Activated T-cell treated with anti-CD3 and anti-CD28 coated beads for 24 hours (primary cell): ENCODE measurements around the gene MEF2A.

Source experiments
- DNase-seq: peaks from one replicate; pipeline ENCODE4 v3.0.0-alpha.2; 2020; ENCODE audit warnings: low read depth

MEF2A gene

GRCh38 chr15:99606646-99607045 is 40.9 kb downstream of the MEF2A start:
- DNase-seq: no peak

DNA sequence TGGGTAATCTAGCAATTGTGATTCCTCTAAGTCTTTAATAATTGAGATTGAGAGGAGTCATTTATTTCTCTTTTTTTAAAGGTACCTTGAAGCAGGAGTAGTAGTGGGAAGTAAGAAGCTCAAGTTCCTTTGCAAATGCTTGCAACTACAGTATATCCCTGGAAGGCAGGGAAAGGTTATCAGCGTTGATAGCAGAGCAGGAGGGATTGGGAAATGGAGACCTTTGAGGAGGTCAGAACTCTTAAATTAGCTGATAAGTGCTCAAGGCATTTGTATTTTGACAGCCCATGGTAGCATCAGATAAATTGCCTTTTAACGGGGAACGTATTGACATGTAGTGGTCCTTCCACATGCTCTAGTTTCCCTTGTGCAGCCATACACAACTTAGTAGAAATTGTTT is 47.7 kb downstream of the MEF2A start:
- no peak for DNase-seq

GRCh38 chr15:99613887-99614647 is 48.3 kb downstream of the MEF2A start:
- no peak for DNase-seq

DNA sequence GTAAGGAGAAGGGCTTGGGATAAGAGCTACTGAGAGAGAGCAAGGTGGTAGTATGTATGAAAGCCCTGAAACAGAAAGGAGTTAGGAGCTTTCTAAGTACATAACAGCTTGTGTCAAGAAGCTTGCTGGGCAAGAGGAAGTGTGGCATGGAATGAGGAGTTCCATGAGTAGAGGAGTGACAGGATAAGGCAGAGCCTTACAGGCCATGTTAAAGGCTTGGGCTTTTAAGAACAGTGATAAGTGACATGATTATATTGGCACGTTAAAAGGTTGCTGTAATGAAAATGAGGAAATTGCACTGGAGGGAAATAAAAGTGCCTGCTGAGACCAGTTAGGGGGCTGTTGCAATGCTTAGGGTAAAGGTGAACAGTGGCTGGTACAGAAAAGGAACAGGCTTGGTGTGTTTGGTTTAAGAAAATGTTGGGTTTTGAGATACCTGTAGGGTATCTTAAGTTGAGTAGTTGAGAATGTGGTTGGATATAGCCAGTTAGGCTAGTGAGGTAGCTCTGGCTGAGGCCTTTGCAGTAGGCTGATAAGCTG is 49.0 kb downstream of the MEF2A start:
- no peak for DNase-seq

DNA sequence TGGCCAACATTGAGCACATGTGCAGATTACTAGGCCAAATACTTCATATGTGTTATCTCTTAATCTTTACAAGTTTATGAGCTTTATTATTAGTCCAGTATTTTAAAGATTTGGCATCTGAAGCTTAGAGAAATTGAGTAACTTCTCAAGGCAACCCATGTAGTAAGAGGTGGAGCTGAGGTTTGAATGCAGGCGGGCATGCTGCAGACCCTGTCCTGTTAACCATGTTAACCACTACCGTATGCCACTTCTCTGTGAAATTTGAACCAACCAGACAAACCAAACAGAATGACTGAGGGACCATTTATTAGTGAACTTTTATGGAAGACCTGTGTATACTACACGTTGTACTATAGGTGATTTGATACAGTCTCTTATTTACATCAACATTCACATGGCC is 49.7 kb downstream of the MEF2A start:
- no peak for DNase-seq

DNA sequence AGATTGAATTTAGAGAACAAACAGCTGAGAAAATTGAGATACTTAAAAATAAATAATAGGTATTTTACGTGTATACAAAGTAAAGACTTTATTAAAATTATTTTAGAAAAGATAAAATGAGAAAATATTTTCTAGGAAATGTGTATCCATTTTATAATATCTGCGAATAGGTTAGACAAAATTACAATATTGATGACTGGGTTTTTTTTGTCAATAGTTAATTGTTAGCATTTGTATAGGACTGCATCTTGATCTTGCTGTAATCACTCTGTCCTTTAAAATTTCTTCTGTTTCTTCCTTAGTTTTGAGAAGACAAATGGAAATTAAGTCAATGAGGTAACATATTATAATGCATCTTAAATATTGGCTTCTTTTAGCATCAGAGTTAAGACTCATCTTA is 50.3 kb downstream of the MEF2A start:
- no peak for DNase-seq

DNA sequence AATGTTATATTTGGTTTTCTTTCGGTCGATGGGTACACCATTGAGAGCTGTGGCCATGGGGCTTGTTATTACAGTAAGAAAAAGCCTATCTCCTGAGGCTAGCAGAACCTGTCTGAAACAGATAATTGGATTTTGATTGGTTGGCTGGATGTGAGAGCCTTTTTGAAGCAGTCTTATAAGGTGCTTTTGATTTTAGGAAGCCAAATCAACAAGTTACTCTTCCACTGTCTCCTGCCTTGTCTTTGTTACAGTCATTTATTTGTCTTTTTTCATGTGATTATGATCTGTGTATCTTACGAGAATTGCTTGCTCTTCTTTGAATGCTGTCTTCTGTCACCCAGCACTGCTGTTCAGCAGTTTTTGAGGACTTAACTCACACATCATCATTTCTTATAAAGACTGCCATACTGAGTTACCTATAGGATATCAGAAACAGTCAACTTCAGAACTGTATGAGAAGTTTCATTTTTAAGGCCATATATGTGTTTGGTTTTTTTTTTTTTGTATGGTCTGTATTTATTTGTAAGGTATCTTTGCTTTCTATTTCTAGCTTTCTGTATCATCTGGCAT is 51.1 kb downstream of the MEF2A start:
- no peak for DNase-seq

DNA sequence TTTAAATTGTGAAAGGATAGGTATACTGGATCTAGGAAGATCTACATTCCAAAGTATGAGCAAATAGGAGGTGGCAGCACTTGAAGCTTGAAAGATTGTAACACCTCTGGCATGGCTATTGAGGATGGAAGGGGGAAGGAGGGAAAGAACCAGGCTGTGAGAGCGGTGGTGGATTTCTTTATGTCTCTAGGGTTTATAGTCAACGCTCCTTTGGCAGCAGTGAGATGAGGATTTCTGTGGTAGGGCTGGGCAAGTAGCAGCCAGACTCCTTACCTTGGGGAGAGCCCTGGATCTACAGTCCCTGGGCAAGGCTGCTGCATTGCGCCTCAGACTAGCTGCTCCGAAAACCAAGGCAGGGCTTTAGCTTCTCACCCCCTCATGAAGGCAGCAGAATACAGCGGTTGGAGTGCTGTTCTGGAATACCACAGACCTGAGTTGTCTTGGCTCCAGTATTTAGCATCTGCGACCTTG is 53.2 kb downstream of the MEF2A start:
- DNase-seq: no peak

- DNase-seq: no peak
Observed at GRCh38 chr15:99619712-99620111, 53.9 kb downstream of the MEF2A start.

DNA sequence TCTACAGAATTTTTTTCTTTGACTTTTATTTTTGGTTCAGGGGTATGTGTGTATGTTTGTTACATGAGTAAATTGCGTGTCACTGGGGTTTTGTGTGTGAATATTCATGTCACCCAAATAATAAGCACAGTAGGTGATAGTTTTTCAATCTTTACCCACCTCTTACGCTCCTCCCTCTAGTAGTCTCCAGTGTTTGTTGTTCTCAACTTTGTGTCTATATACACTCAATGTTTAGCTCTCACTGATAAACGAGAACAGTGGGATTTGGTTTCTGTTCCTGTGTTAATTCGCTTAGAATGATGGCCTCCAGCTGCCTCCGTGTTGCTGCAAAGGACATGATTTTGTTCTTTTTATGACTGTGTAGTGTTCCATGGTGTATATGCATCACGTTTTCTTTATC is 54.4 kb downstream of the MEF2A start:
- DNase-seq: no peak

DNA sequence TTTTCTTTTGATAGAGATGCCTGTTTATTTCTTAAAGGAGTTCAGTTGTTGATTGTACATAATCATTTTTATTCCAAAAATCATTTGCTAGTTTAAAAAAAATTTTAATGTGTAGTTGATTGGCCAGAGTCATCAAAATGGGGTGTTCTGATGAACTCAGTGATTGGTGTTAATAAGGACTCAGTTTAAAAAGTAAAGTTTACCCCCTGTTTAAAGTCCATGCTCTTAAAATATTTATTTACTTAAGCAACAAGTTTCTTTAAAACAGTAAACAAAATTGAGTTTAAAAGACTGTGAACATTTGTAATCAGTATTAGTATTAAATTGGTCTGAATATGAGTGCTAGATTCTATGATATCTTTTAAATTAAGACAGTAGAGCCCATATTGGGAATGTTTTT is 56.0 kb downstream of the MEF2A start:
- no peak for DNase-seq

DNA sequence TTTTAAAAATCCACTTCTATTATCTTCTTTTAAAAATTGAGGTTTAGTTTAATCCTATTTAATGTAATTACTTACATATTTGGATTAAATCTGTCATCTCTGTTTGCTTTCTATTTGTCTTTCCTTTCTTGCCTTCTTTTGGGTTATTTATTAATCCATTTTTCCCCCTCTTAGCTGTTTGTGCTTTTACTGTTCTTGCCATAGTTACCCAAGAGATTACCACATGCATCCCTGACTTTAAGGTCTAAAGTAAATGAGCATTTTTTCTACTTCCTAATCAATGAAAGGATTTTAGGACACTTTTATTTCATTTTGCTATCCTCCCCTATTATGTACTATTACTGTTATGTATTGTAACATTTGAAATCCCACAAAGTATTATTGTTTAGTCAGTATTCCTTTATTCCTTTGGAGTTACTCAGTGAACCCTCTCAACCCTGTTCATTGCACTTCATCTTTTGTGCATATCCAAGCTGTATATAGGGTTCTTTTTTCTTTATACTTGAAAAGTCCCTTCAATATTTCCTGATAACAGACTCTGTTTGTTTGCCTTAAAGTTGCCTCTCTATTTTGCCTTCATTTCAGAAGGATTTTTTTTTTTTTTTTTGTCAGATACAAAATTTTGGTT is 62.7 kb downstream of the MEF2A start:
- DNase-seq: no peak

DNA sequence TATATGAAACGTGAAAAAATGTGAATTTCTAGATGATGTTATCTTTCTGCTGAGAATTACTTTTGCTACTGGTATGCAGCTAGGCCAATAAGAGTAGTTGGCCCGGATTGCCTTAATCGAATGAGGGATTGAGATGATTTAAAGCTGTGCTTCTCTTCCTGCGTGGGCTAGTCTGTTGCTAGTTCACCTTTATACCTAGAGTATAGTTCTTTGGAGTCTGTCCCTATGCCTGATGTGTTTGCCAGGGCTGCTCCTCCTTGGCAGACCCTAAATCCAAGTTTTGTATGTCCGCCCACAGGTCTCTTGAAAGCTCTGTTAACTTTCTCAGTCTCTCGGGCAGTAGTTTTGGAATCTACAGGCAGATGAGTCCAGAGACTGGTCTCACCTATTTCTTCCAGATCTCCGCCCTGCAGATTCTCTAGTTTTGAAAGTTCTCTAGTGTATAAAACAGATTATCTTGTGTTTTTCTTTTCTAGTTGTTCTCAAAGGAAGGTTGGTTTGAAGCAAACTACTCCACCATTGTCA is 64.9 kb downstream of the MEF2A start:
- no peak for DNase-seq

DNA sequence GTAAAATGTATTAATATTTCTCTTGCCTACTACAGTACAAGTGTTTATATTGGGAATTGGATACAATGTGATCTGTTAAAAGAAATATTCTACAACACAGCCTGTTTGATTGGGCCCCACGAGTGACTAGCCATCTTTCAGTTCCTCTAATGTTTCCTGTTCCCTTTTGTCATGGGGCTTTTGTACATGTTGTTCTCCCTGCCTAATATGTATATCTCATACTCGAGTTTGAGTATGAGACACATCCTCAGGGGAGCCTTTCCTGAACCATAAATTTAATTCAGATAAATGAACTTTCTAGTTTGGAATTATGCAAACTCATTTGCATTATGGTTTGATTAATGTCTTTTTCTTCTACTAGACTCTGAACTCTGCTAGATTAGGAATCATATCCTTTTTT is 65.5 kb downstream of the MEF2A start:
- DNase-seq: no peak

GRCh38 chr15:99632521-99632920 is 66.7 kb downstream of the MEF2A start:
- no peak for DNase-seq

DNA sequence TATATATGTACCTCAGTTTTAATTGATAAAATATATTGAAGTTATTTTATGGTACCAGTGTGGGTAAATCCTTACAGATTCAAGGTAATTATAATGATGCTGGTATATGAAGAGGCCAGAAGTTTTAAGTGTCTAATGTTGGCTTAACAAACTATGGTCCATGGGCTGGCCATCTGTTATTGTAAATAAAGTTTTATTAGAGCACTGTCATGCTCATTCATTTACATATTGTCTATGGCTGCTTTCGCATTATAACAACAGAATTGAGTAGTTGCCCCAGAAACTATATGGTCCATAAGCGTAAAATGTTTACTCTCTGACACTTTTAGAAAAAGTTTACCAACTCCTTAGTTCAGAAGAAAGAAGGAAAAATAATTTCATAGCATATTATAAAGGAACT is 67.9 kb downstream of the MEF2A start:
- DNase-seq: no peak

GRCh38 chr15:99634576-99634975 is 68.8 kb downstream of the MEF2A start:
- DNase-seq: no peak

- no peak for DNase-seq
Observed at GRCh38 chr15:99635145-99635544, 69.4 kb downstream of the MEF2A start.

DNA sequence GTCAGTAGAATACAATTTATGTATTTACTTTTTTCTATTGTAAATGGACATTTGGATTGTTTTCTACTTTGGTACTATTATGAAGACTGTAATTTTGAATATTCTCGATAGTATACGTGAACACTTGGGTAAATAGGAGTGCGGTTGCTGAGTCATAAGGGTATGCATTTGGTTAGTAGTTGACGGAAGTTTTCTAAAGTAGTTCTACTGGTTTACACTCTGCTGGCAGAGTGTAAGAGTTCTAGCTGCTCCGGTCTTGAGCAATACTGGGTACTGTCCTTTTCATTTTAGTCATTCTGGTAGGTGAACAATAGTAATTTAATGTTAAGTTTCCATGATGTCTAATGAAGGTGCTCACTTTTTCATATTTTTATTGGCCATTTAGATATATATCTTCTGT is 70.0 kb downstream of the MEF2A start:
- DNase-seq: no peak

GRCh38 chr15:99644913-99645542 is 79.2 kb downstream of the MEF2A start:
- no peak for DNase-seq

- no peak for DNase-seq
Observed at GRCh38 chr15:99645543-99645935, 79.8 kb downstream of the MEF2A start.

GRCh38 chr15:99645951-99646350 is 80.2 kb downstream of the MEF2A start:
- DNase-seq: no peak
